Measurements from ENCODE around the gene LUZP2. TPM values are rescaled to one million over a fixed set of nuclear protein-coding genes. Genes with fewer than 3 reads are reported as not detected.

The LUZP2 gene
- total and polyA plus RNA-seq, 2 of the 8 experiments (the other 6 are each of a cell fraction or from before 2014, with no cell fraction given): 0.79 to 1.5 TPM

GRCh38 chr11:24934733-24935439, 438.0 kb downstream of the LUZP2 start:
- Histone ChIP-seq H3K27ac (ENCODE audit: low read depth, low read length) (no peak overlapping the region), H3K79me1 (ENCODE audit: low read depth, low read length) (no peaks in the 10 kb centered on the region), H3K18ac (ENCODE audit: extremely low read depth, low read length) (no peak overlapping the region), H3K36me3 (ENCODE audit: control insufficient read depth in 2 of 4, insufficient read depth in 4 of 4, low read length in 3 of 4) (no peaks in the 10 kb centered on the region), H4K8ac (ENCODE audit: extremely low read depth, insufficient read depth, low read length) (no peak overlapping the region), H3K9ac (replicated peaks in 1 of 4; ENCODE audit: extremely low read depth in 1 of 4, low read depth in 3 of 4, low read length in 3 of 4) (no peak overlapping the region), H2BK12ac (ENCODE audit: low read depth, low read length) (no peak overlapping the region), H3K4me3 (ENCODE audit: extremely low read depth in 1 of 4, insufficient read depth in 2 of 4, low read depth in 3 of 4, low read length in 4 of 4) (no peak overlapping the region), H2BK120ac (replicated peaks; ENCODE audit: low read depth, low read length) (no peak overlapping the region), H3K27me3 (replicated peaks in 1 of 4; ENCODE audit: control insufficient read depth in 3 of 4, extremely low read depth in 1 of 4, insufficient read depth in 3 of 4, low read length in 3 of 4) (no peaks in the 10 kb centered on the region), H2BK15ac (ENCODE audit: low read length) (no peak overlapping the region), H3K4me2 (ENCODE audit: insufficient read depth in 1 of 2, low read depth in 2 of 2, low read length in 2 of 2) (no peak overlapping the region), H4K91ac (replicated peaks; ENCODE audit: insufficient read length, low read length) (no peak overlapping the region), H2BK20ac (ENCODE audit: low read length) (no peak overlapping the region), H2AK5ac (ENCODE audit: low read depth, low read length) (no peak overlapping the region), H3K4ac (replicated peaks; ENCODE audit: insufficient read length, low read depth, low read length) (no peak overlapping the region), H4K20me1 (replicated peaks in 1 of 2; ENCODE audit: control insufficient read depth in 1 of 2, insufficient read depth in 2 of 2, low read length in 2 of 2) (no peaks in the 10 kb centered on the region), H4K5ac (ENCODE audit: insufficient read length, low read depth, low read length) (no peak overlapping the region), H3K23me2 (ENCODE audit: low read depth, low read length) (no peaks in the 10 kb centered on the region), H3K9me3 (ENCODE audit: insufficient read depth in 2 of 2, low read depth in 1 of 2, low read length in 1 of 2) (no peaks in the 10 kb centered on the region), H3K14ac (ENCODE audit: insufficient read length) (no peak overlapping the region), H3K4me1 (replicated peaks in 1 of 4; ENCODE audit: control insufficient read depth in 3 of 4, insufficient read depth in 4 of 4, low read length in 3 of 4) (no peaks in the 10 kb centered on the region), H3K23ac (ENCODE audit: insufficient read length) (no peak overlapping the region), H3K79me2 (ENCODE audit: control insufficient read depth in 1 of 2, insufficient read depth in 2 of 2, low read length in 2 of 2) (no peaks in the 10 kb centered on the region), H2AFZ (ENCODE audit: low read length) (no peak overlapping the region), H3K56ac (replicated peaks; ENCODE audit: insufficient read length, low read depth, low read length) (no peak overlapping the region), H2BK5ac (ENCODE audit: low read depth, low read length) (no peak overlapping the region)
- DNase-seq (ENCODE audit: low read depth in 1 of 2, low spot score in 2 of 2) (no peak), FAIRE-seq (no peak)
- ChIA-PET CTCF (ENCODE audit: partially characterized antibody) (no interaction called here), POLR2A (ENCODE audit: partially characterized antibody) (no interaction called here)
- TF ChIP-seq CREB1 (IDR thresholded peaks at IDR 0.05): no peak
- no peak for TF ChIP-seq GTF2F1 (IDR thresholded peaks at IDR 0.05; ENCODE audit: borderline replicate concordance, low read depth, low read length)
- TF ChIP-seq CEBPB (IDR thresholded peaks at IDR 0.05; ENCODE audit: low read depth, low read length): 0 out of 2 replicates have a peak, but pooled peaks have one; percentile 10
- WGBS, 2 experiments (ENCODE audit: extremely low coverage in 1 of 2, insufficient coverage in 1 of 2, insufficient read length in 1 of 2, insufficient replicate concordance in 2 of 2, low coverage in 1 of 2, low lambda C conversion rate in 2 of 2, missing lambda C conversion rate in 1 of 2): 73% methylated on average over 1 of the region's 1 CpG; no CpG with 5 or more reads in 1 of the 2 experiments

Measured in H1 (cell line).